Astrocyte (in vitro differentiated cells and primary cell): Measurements from ENCODE around the gene C17orf107. TPM values are rescaled to one million over a fixed set of nuclear protein-coding genes. Genes with fewer than 3 reads are reported as not detected.

Experiments
- DNase-seq: peaks from one replicate; pipeline ENCODE4 v3.0.0-alpha.2; 2010; ENCODE audit warnings: low read depth
- FAIRE-seq: peaks from 2 replicates; lab custom pipeline; 2011; peaks lifted over from hg19 to GRCh38; lab: Jason Lieb, UNC
- H2AFZ ChIP-seq: 2 replicates; pipeline ENCODE4 v1.6.0; 2012; ENCODE audit warnings: low read depth, low read length, inconsistent platforms
- H3K27ac ChIP-seq: 2 replicates; pipeline ENCODE4 v1.5.1; 2011; ENCODE audit warnings: low read depth, low read length, inconsistent platforms
- H3K27me3 ChIP-seq: 2 replicates; pipeline ENCODE4 v1.6.0; 2011; ENCODE audit warnings: low read length, inconsistent platforms; ENCODE audit not compliant: insufficient read depth
- H3K36me3 ChIP-seq: 2 replicates; pipeline ENCODE4 v1.5.1; 2011; ENCODE audit warnings: low read length, inconsistent platforms; ENCODE audit not compliant: insufficient read depth
- H3K4me1 ChIP-seq: 2 replicates; pipeline ENCODE4 v1.5.1; 2011; ENCODE audit warnings: low read length, inconsistent platforms; ENCODE audit not compliant: insufficient read depth
- H3K4me2 ChIP-seq: 2 replicates; pipeline ENCODE4 v1.6.0; 2012; ENCODE audit warnings: low read length, inconsistent platforms
- H3K4me3 ChIP-seq: 2 replicates; pipeline ENCODE4 v1.5.1; 2011; ENCODE audit warnings: low read depth, mild to moderate bottlenecking, low read length, inconsistent platforms; ENCODE audit not compliant: insufficient read depth
- H3K79me2 ChIP-seq: 2 replicates; pipeline ENCODE4 v1.6.0; 2012; ENCODE audit warnings: mild to moderate bottlenecking, low read length, inconsistent platforms; ENCODE audit not compliant: insufficient read depth
- H3K9ac ChIP-seq: 2 replicates; pipeline ENCODE4 v1.6.0; 2012; ENCODE audit warnings: mild to moderate bottlenecking, low read length, inconsistent platforms
- H3K9me3 ChIP-seq: 2 replicates; pipeline ENCODE4 v1.5.1; 2012; ENCODE audit warnings: low read depth, mild to moderate bottlenecking, low read length, inconsistent platforms; ENCODE audit not compliant: insufficient read depth
- H4K20me1 ChIP-seq: 2 replicates; pipeline ENCODE4 v1.6.0; 2012; ENCODE audit warnings: low read length, inconsistent platforms; ENCODE audit not compliant: insufficient read depth
- H3K27ac Mint-ChIP-seq: one replicate; pipeline ENCODE4 v1.8.0; 2021; ENCODE audit warnings: mild to moderate bottlenecking, mixed read lengths; ENCODE audit not compliant: unreplicated experiment
- H3K27me3 Mint-ChIP-seq: one replicate; pipeline ENCODE4 v1.8.0; 2021; ENCODE audit warnings: low read depth, mixed read lengths; ENCODE audit not compliant: unreplicated experiment
- H3K36me3 Mint-ChIP-seq: one replicate; pipeline ENCODE4 v1.8.0; 2021; ENCODE audit warnings: low read depth, mixed read lengths; ENCODE audit not compliant: unreplicated experiment
- H3K4me1 Mint-ChIP-seq: one replicate; pipeline ENCODE4 v1.8.0; 2021; ENCODE audit warnings: low read depth, mixed read lengths; ENCODE audit not compliant: unreplicated experiment
- H3K4me3 Mint-ChIP-seq: one replicate; pipeline ENCODE4 v1.8.0; 2021; ENCODE audit warnings: mild to moderate bottlenecking, moderate library complexity, mixed read lengths; ENCODE audit not compliant: unreplicated experiment
- H3K9me3 Mint-ChIP-seq: one replicate; pipeline ENCODE4 v1.8.0; 2021; ENCODE audit warnings: mild to moderate bottlenecking, mixed read lengths; ENCODE audit not compliant: unreplicated experiment
- CTCF ChIP-seq: IDR thresholded peaks from 2 replicates; pipeline ENCODE4 v1.5.1; 2011; ENCODE audit warnings: low read depth, mild to moderate bottlenecking, inconsistent platforms, low read length, moderate library complexity; ENCODE audit not compliant: insufficient read depth
- EZH2 ChIP-seq: IDR thresholded peaks from 2 replicates; pipeline ENCODE4 v1.6.1; 2012; ENCODE audit warnings: mild to moderate bottlenecking, low read length, inconsistent platforms; ENCODE audit not compliant: insufficient read depth
- total RNA-seq: library from RNA; stranded (reverse); gene quantifications from 2 replicates; pipeline ENCODE4 v1.2.1, GENCODE V29; 2021

The C17orf107 gene
- total RNA-seq, 1 donor from 2014 or later: 2.2 TPM

- DNase-seq: peak; percentile 44
- no peak overlapping the region for H3K4me3 Mint-ChIP-seq
Measured at GRCh38 chr17:4852567-4853207, 46.6 kb upstream of the C17orf107 start.

DNA sequence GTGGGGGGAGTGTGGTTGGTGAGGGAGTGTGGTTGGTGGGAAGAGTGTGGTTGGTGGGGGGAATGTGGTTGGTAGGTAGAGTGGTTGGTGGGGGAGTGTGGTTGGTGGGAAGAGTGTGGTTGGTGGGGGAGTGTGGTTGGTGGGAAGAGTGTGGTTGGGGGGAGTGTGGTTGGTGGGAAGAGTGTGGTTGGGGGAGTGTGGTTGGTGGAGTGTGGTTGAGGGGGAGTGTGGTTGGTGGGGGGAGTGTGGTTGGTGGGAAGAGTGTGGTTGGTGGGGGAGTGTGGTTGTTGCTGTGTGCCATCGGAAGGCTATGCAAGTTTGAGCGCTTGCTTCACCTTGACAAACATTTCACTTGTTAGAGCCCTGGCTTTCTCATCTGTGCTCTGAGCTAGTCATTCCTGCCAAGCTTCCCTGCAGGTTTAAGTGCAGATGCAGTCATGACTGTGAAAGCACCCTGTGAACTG is 46.1 kb upstream of the C17orf107 start:
- Histone ChIP-seq H3K4me1 (peaks cover 9% of the 10 kb centered on the region), H3K9me3 (no peaks in the 10 kb centered on the region), H3K79me2 (peaks cover 43% of the 10 kb centered on the region), H3K27me3 (no peaks in the 10 kb centered on the region), H3K27ac (no peak overlapping the region), H2AFZ (no peak overlapping the region), H3K36me3 (no peaks in the 10 kb centered on the region), H3K4me3 (no peak overlapping the region), H3K9ac (no peak overlapping the region), H4K20me1 (peaks cover 77% of the 10 kb centered on the region), H3K4me2 (no peak overlapping the region)
- Mint-ChIP-seq H3K27me3 (peaks cover 3% of the 10 kb centered on the region), H3K4me1 (peaks cover 45% of the 10 kb centered on the region), H3K9me3 (peaks cover 2% of the 10 kb centered on the region), H3K4me3 (no peak overlapping the region), H3K36me3 (peaks cover 11% of the 10 kb centered on the region), H3K27ac (no peak overlapping the region)
- FAIRE-seq (no peak), DNase-seq (no peak)
- TF ChIP-seq CTCF: no peak
- TF ChIP-seq EZH2: no peak

More at GRCh38 chr17:4852567-4853207, 46.6 kb upstream of the C17orf107 start:
- Mint-ChIP-seq H3K36me3 (peaks cover 11% of the 10 kb centered on the region), H3K9me3 (peaks cover 2% of the 10 kb centered on the region), H3K27ac (no peak overlapping the region), H3K27me3 (peaks cover 3% of the 10 kb centered on the region), H3K4me1 (peaks cover 44% of the 10 kb centered on the region)
- no peaks in the 10 kb centered on the region for H3K36me3 ChIP-seq
- no peak overlapping the region for H3K4me2 ChIP-seq
- peaks cover 77% of the 10 kb centered on the region for H4K20me1 ChIP-seq
- H3K27me3 ChIP-seq: no peaks in the 10 kb centered on the region
- H3K79me2 ChIP-seq: peaks cover 49% of the 10 kb centered on the region
- H3K9ac ChIP-seq: no peak overlapping the region
- H3K4me3 ChIP-seq: no peak overlapping the region
- H3K27ac ChIP-seq: no peak overlapping the region
- no peak for FAIRE-seq
- H2AFZ ChIP-seq: no peak overlapping the region
- peaks cover 4% of the 10 kb centered on the region for H3K4me1 ChIP-seq
- H3K9me3 ChIP-seq: no peaks in the 10 kb centered on the region
- TF ChIP-seq EZH2: no peak
- no peak for TF ChIP-seq CTCF

- no peak overlapping the region for H3K4me2 ChIP-seq
- H3K27ac ChIP-seq: no peak overlapping the region
Measured at GRCh38 chr17:4854111-4854681, 45.1 kb upstream of the C17orf107 start.

More at GRCh38 chr17:4854111-4854681, 45.1 kb upstream of the C17orf107 start:
- Histone ChIP-seq H3K9ac (no peak overlapping the region), H2AFZ (no peak overlapping the region), H3K36me3 (no peaks in the 10 kb centered on the region), H3K79me2 (peaks cover 37% of the 10 kb centered on the region), H3K27me3 (no peaks in the 10 kb centered on the region), H3K4me1 (peaks cover 17% of the 10 kb centered on the region), H4K20me1 (peaks cover 76% of the 10 kb centered on the region), H3K4me3 (no peak overlapping the region), H3K9me3 (no peaks in the 10 kb centered on the region)
- peaks cover 3% of the 10 kb centered on the region for H3K27me3 Mint-ChIP-seq
- TF ChIP-seq CTCF (no peak), EZH2 (no peak)
- H3K9me3 Mint-ChIP-seq: peaks cover 2% of the 10 kb centered on the region
- H3K36me3 Mint-ChIP-seq: peaks cover 12% of the 10 kb centered on the region
- peak overlapping the region; percentile 89 for H3K27ac Mint-ChIP-seq
- no peak for FAIRE-seq
- H3K4me1 Mint-ChIP-seq: peaks cover 46% of the 10 kb centered on the region
- H3K4me3 Mint-ChIP-seq: peak overlapping the region; percentile 54
- DNase-seq: peak; percentile 44
